GM19193 (cell line): Measurements from ENCODE around the gene CSHL1.

Source experiments
- POLR2A ChIP-seq: IDR thresholded peaks from 4 replicates; pipeline ENCODE4 v1.6.1; 2011; ENCODE audit not compliant: insufficient read depth, insufficient read length; ENCODE audit errors: extremely low read depth

The CSHL1 gene

GRCh38 chr17:63911041-63911635, at the start of gene CSHL1:
Gene CSHL1 (minus strand): TSS chr17:63911258. CDS start chr17:63911196, 62 bp downstream.
- no peak for TF ChIP-seq POLR2A

GRCh38 chr17:63960430-63960829, 49.4 kb upstream of the CSHL1 start:
- no peak for TF ChIP-seq POLR2A

GRCh38 chr17:63960006-63960405, 48.9 kb upstream of the CSHL1 start:
- TF ChIP-seq POLR2A: no peak

- no peak for TF ChIP-seq POLR2A
Measured at GRCh38 chr17:63956296-63956920, 45.4 kb upstream of the CSHL1 start.

- TF ChIP-seq POLR2A: no peak
Measured at GRCh38 chr17:63955791-63956190, 44.7 kb upstream of the CSHL1 start.

DNA sequence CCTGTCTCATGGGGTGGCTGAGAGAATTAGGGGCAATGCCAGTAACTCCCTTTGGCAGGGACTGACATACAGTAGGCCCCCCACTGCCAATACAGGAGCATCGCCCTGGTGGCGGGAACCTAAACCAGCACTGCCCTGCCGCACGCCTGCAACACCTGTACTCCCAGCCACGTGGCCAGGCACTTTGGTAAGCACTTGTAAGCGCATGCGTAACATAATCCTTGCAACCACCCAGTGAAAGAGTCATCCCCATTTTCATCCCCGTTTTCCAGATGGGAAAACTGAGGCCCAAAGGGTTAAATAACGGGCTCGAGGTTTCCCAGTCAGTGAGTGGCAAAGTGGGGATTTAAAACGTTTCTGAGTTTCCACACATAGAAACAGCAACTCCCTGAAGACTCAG, 44.2 kb upstream of the CSHL1 start:
- no peak for TF ChIP-seq POLR2A

GRCh38 chr17:63954402-63955063, 43.5 kb upstream of the CSHL1 start:
- TF ChIP-seq POLR2A: no peak

DNA sequence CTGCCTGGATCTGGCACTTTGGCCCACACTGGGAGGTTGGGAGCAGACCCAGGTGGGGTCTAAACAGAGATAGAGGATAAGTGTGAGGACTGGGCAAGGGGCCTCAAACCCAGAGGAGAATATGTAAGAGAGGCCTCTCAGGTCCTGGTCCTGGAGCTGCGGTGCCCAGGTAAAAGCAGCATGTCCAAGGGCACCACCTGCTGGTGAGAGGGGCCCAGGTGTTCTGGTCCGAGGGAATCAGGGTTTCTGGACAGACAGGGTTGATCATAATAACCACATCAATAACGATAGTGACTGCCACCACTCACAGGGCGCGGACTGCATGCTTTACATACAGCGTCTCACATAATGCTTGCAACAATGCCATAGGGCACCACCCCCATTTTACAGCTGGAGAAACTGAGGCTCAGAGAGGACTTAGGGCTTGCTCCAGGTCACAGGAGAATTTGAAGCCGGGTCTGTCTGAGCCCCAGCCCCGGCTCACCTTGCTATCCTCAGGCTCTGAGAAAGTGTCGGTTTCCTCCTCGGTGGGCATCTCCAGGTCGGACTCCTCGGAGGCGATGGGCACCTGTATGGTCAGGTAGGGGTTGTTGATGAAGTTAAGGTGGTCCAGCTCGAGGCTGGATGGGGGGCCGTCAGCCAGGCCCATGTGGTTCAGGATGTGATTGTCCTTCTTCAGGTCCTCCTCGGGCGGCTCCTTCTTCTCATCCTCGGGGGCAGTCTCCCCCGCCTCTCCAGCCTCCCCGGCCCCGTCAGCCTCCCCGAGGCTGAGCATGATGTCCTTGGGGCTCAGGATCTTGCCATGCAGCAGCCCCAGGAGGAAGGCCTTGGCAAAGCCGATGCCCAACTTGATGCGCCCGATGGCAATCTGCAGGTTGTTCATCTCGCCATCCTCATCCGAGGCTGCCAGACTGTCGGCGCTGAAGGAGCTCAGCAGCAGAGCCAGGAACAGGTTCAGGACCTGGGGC, 40.2 kb upstream of the CSHL1 start:
- TF ChIP-seq POLR2A: no peak

DNA sequence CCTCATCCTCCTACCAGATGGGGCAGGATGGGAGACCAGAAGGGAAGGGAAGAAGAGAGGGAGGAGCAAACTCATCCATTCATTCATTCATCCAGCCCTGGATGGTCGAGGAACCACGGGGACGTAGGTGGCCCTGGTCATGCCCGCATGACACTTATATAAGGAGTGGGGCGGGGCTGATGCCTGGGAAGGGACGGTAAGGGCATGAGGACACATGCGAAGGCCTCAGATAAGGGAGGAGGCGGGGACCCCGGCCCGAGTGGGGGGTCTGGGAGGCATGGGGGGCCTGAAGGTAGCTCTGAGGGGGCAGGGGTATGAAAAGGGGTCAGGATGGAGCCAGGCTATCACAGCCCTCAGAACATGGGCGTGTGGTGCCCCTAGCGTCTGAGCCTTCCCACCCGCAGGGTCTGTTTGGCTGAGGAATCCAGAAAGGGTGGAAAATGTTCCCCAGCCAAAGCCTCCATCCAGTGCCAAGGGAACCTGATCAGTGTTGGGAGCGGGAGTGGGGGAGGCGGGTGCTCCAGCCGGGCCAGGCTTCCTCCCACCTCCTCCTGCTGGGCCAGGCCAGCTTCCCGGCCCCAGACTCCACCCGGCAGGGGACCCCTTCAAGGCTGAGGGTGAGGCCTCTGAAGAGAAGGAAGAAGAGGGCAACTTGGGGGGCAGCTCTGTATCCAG, 38.7 kb upstream of the CSHL1 start:
- TF ChIP-seq POLR2A: no peak

GRCh38 chr17:63948521-63948920, 37.5 kb upstream of the CSHL1 start:
- TF ChIP-seq POLR2A: no peak

GRCh38 chr17:63947711-63948330, 36.8 kb upstream of the CSHL1 start:
- no peak for TF ChIP-seq POLR2A

DNA sequence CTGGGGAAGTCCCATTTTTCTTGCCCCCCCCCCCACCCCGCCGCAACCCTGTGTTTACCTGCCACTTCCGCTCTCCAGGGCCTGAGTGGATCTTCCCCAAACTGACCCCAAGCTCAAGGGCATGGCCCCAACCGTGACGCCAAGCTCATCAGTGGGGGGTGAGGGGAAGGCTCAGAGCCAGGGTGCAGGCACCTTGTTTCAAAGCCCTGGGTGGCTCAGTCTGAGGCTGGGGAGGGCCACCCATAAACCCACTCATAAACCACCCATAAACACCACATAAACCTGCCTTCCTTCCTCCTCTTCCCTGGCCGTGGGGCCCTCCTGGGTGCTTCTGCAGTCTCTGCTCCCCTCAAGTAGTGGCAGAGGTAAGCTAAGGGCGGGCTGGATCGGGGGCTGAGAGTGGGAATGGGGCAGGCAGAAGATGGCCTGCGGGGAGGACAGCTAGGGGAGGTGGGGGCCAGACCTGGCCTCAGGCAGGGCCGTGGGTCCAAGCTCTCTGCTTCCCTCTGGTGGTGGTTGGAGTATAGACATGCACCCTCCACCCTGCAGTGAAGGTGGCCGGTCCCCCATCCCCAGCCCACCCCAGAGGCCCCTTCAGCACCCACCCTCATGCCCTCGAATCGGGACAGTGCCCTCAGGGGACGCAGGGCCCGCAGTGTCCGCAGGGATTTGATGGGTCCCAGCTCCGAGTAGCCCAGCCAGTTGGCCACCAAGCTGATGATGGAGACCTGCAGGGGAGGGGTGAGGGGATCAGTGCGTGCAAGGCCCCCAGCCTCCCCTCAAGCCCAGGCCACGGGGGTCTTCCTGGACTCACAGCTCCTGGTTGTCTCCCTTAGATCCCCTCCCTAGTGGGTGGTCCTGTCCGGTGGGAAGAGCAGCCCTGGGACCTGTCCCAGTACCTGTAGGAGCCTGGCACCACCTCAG, 35.6 kb upstream of the CSHL1 start:
- no peak for TF ChIP-seq POLR2A
